Measurements from ENCODE around the gene TENT4A. TPM values are rescaled to one million over a fixed set of nuclear protein-coding genes. Genes with fewer than 3 reads are reported as not detected.
A peak's percentile ranks its signal among the peaks of the same experiment; 100 is the strongest.
"Not testable (repeated sequence)": the region's sequence is repeated elsewhere in the genome, so short reads cannot be mapped to it uniquely, and the experiment has no call there.

The TENT4A gene
- total RNA-seq = 39.4 and 40.1 TPM in 2 replicates

GRCh38 chr5:6713274-6714225 lies at the start of gene TENT4A:
Gene TENT4A, plus strand, starts transcription at chr5:6713432. Its CDS starts 552 bp downstream, at chr5:6713984.
- no peaks in the 10 kb centered on the region for H3K27me3 Mint-ChIP-seq (ENCODE audit: low read depth)
- peaks cover 38% of the 10 kb centered on the region for H3K4me1 Mint-ChIP-seq (ENCODE audit: low read depth)
- intact Hi-C loops (cut with micrococcal nuclease) = loop anchor here (1.0 to 2.0 kb wide), 5 partner anchors 23 to 1291 kb away; partner anchors contain the start of genes ICE1, MED10, NSUN2 and SRD5A1
- no peaks in the 10 kb centered on the region for H3K9me3 Mint-ChIP-seq
- H3K4me3 Mint-ChIP-seq (ENCODE audit: low read depth) = peak within 1 kb of the TSS; percentile 86
- peaks cover 32% of the 10 kb centered on the region for H3K36me3 Mint-ChIP-seq (ENCODE audit: low read depth)
- H3K27ac Mint-ChIP-seq = peak within 1 kb of the TSS; percentile 93
- DNase-seq (ENCODE audit: low spot score) = no peak

- Mint-ChIP-seq H3K36me3 (ENCODE audit: low read depth) (peaks cover 11% of the 10 kb centered on the region), H3K4me3 (ENCODE audit: low read depth) (no peak overlapping the region), H3K4me1 (ENCODE audit: low read depth) (no peaks in the 10 kb centered on the region), H3K27me3 (ENCODE audit: low read depth) (no peaks in the 10 kb centered on the region), H3K27ac (no peak overlapping the region), H3K9me3 (no peaks in the 10 kb centered on the region)
- intact Hi-C loops (cut with micrococcal nuclease) = no loop called here
- no peak for DNase-seq (ENCODE audit: low spot score)
Measured at GRCh38 chr5:6666762-6667161, 46.5 kb upstream of the TENT4A start.

GRCh38 chr5:6667648-6668047 lies 45.6 kb upstream of the TENT4A start:
- H3K4me1 Mint-ChIP-seq (ENCODE audit: low read depth) = no peaks in the 10 kb centered on the region
- no peak for DNase-seq (ENCODE audit: low spot score)
- H3K27me3 Mint-ChIP-seq (ENCODE audit: low read depth) = no peaks in the 10 kb centered on the region
- intact Hi-C loops (cut with micrococcal nuclease) = no loop called here
- H3K27ac Mint-ChIP-seq = no peak overlapping the region
- H3K9me3 Mint-ChIP-seq = no peaks in the 10 kb centered on the region
- peaks cover 11% of the 10 kb centered on the region for H3K36me3 Mint-ChIP-seq (ENCODE audit: low read depth)
- H3K4me3 Mint-ChIP-seq (ENCODE audit: low read depth) = no peak overlapping the region

- not testable (repeated sequence) for H3K27me3 Mint-ChIP-seq (ENCODE audit: low read depth); H3K27ac Mint-ChIP-seq
Measured at GRCh38 chr5:6668717-6669116, 44.5 kb upstream of the TENT4A start.

GRCh38 chr5:6673031-6673430 lies 40.2 kb upstream of the TENT4A start:
- Mint-ChIP-seq H3K36me3 (ENCODE audit: low read depth) (peaks cover 11% of the 10 kb centered on the region), H3K9me3 (no peaks in the 10 kb centered on the region), H3K27ac (no peak overlapping the region), H3K27me3 (ENCODE audit: low read depth) (no peaks in the 10 kb centered on the region), H3K4me1 (ENCODE audit: low read depth) (no peaks in the 10 kb centered on the region), H3K4me3 (ENCODE audit: low read depth) (no peak overlapping the region)
- DNase-seq (ENCODE audit: low spot score) = no peak
- intact Hi-C loops (cut with micrococcal nuclease) = no loop called here

More at GRCh38 chr5:6668717-6669116, 44.5 kb upstream of the TENT4A start:
- DNase-seq (ENCODE audit: low spot score); H3K4me3 Mint-ChIP-seq (ENCODE audit: low read depth); intact Hi-C loops (cut with micrococcal nuclease); H3K9me3 Mint-ChIP-seq; H3K4me1 Mint-ChIP-seq (ENCODE audit: low read depth): not testable (repeated sequence)
- H3K36me3 Mint-ChIP-seq (ENCODE audit: low read depth) = peaks cover 11% of the 10 kb centered on the region

GRCh38 chr5:6673963-6674362 lies 39.3 kb upstream of the TENT4A start:
- no peak overlapping the region for H3K27ac Mint-ChIP-seq
- H3K9me3 Mint-ChIP-seq = no peaks in the 10 kb centered on the region
- H3K4me1 Mint-ChIP-seq (ENCODE audit: low read depth) = no peaks in the 10 kb centered on the region
- intact Hi-C loops (cut with micrococcal nuclease) = no loop called here
- no peak for DNase-seq (ENCODE audit: low spot score)
- peaks cover 11% of the 10 kb centered on the region for H3K36me3 Mint-ChIP-seq (ENCODE audit: low read depth)
- no peak overlapping the region for H3K4me3 Mint-ChIP-seq (ENCODE audit: low read depth)
- no peaks in the 10 kb centered on the region for H3K27me3 Mint-ChIP-seq (ENCODE audit: low read depth)

GRCh38 chr5:6674421-6674820 lies 38.8 kb upstream of the TENT4A start:
- Mint-ChIP-seq H3K27ac (no peak overlapping the region), H3K27me3 (ENCODE audit: low read depth) (no peaks in the 10 kb centered on the region), H3K36me3 (ENCODE audit: low read depth) (peaks cover 11% of the 10 kb centered on the region), H3K9me3 (no peaks in the 10 kb centered on the region), H3K4me1 (ENCODE audit: low read depth) (no peaks in the 10 kb centered on the region), H3K4me3 (ENCODE audit: low read depth) (no peak overlapping the region)
- DNase-seq (ENCODE audit: low spot score) = no peak
- intact Hi-C loops (cut with micrococcal nuclease) = no loop called here

- Mint-ChIP-seq H3K4me3 (ENCODE audit: low read depth) (no peak overlapping the region), H3K27me3 (ENCODE audit: low read depth) (no peaks in the 10 kb centered on the region), H3K36me3 (ENCODE audit: low read depth) (peaks cover 9% of the 10 kb centered on the region), H3K4me1 (ENCODE audit: low read depth) (no peaks in the 10 kb centered on the region), H3K27ac (no peak overlapping the region), H3K9me3 (no peaks in the 10 kb centered on the region)
- DNase-seq (ENCODE audit: low spot score) = no peak
- intact Hi-C loops (cut with micrococcal nuclease) = no loop called here
Measured at GRCh38 chr5:6674886-6675285, 38.3 kb upstream of the TENT4A start.

GRCh38 chr5:6675784-6676491 lies 37.3 kb upstream of the TENT4A start:
- H3K36me3 Mint-ChIP-seq (ENCODE audit: low read depth) = peaks cover 4% of the 10 kb centered on the region
- H3K27ac Mint-ChIP-seq = no peak overlapping the region
- no peaks in the 10 kb centered on the region for H3K27me3 Mint-ChIP-seq (ENCODE audit: low read depth)
- H3K9me3 Mint-ChIP-seq = no peaks in the 10 kb centered on the region
- H3K4me3 Mint-ChIP-seq (ENCODE audit: low read depth) = no peak overlapping the region
- H3K4me1 Mint-ChIP-seq (ENCODE audit: low read depth) = no peaks in the 10 kb centered on the region
- intact Hi-C loops (cut with micrococcal nuclease) = no loop called here
- DNase-seq (ENCODE audit: low spot score) = no peak

GRCh38 chr5:6676702-6677101 lies 36.5 kb upstream of the TENT4A start:
- intact Hi-C loops (cut with micrococcal nuclease) = no loop called here
- no peak overlapping the region for H3K4me3 Mint-ChIP-seq (ENCODE audit: low read depth)
- no peaks in the 10 kb centered on the region for H3K4me1 Mint-ChIP-seq (ENCODE audit: low read depth)
- no peaks in the 10 kb centered on the region for H3K36me3 Mint-ChIP-seq (ENCODE audit: low read depth)
- peaks cover 2% of the 10 kb centered on the region for H3K27me3 Mint-ChIP-seq (ENCODE audit: low read depth)
- no peak for DNase-seq (ENCODE audit: low spot score)
- no peak overlapping the region for H3K27ac Mint-ChIP-seq
- no peaks in the 10 kb centered on the region for H3K9me3 Mint-ChIP-seq

- Mint-ChIP-seq H3K9me3 (no peaks in the 10 kb centered on the region), H3K27ac (no peak overlapping the region), H3K4me1 (ENCODE audit: low read depth) (no peaks in the 10 kb centered on the region), H3K27me3 (ENCODE audit: low read depth) (peaks cover 2% of the 10 kb centered on the region), H3K4me3 (ENCODE audit: low read depth) (no peak overlapping the region), H3K36me3 (ENCODE audit: low read depth) (no peaks in the 10 kb centered on the region)
- no peak for DNase-seq (ENCODE audit: low spot score)
- intact Hi-C loops (cut with micrococcal nuclease) = no loop called here
Measured at GRCh38 chr5:6678385-6678784, 34.8 kb upstream of the TENT4A start.

GRCh38 chr5:6680922-6681321 lies 32.3 kb upstream of the TENT4A start:
- H3K9me3 Mint-ChIP-seq = no peaks in the 10 kb centered on the region
- intact Hi-C loops (cut with micrococcal nuclease) = no loop called here
- peaks cover 6% of the 10 kb centered on the region for H3K27me3 Mint-ChIP-seq (ENCODE audit: low read depth)
- no peaks in the 10 kb centered on the region for H3K4me1 Mint-ChIP-seq (ENCODE audit: low read depth)
- no peak for DNase-seq (ENCODE audit: low spot score)
- H3K4me3 Mint-ChIP-seq (ENCODE audit: low read depth) = no peak overlapping the region
- no peak overlapping the region for H3K27ac Mint-ChIP-seq
- H3K36me3 Mint-ChIP-seq (ENCODE audit: low read depth) = no peaks in the 10 kb centered on the region

- Mint-ChIP-seq H3K27me3 (ENCODE audit: low read depth) (peaks cover 11% of the 10 kb centered on the region), H3K36me3 (ENCODE audit: low read depth) (no peaks in the 10 kb centered on the region), H3K27ac (no peak overlapping the region), H3K9me3 (no peaks in the 10 kb centered on the region), H3K4me1 (ENCODE audit: low read depth) (peaks cover 2% of the 10 kb centered on the region), H3K4me3 (ENCODE audit: low read depth) (no peak overlapping the region)
- intact Hi-C loops (cut with micrococcal nuclease) = no loop called here
- DNase-seq (ENCODE audit: low spot score) = no peak
Measured at GRCh38 chr5:6681682-6682081, 31.6 kb upstream of the TENT4A start.

Measured in activated T-helper 2 cell treated with anti-CD3 and anti-CD28 coated beads, Interferon-gamma antibody, Interleukin-2, Interleukin-4, amounts not matched to agents 10 μg/mL and 5 μg/mL and 100 μg/mL, durations not matched to agents 14 hours and 24 hours and 36 hours (primary cell).